ENCODE results near the gene DLX1.
"Not testable (repeated sequence)": the region's sequence is repeated elsewhere in the genome, so short reads cannot be mapped to it uniquely, and the experiment has no call there.

- TF ChIP-seq CTCF (IDR thresholded peaks at IDR 0.05); POLR2AphosphoS5 (IDR thresholded peaks at IDR 0.05; ENCODE audit: low read depth, low read length); SIN3A (IDR thresholded peaks at IDR 0.05; ENCODE audit: borderline replicate concordance, insufficient read depth, low read depth, low read length); REST (IDR thresholded peaks at IDR 0.05; ENCODE audit: insufficient read depth in 1 of 2, low read depth in 2 of 2, low read length in 1 of 2): not testable (repeated sequence)
Measured at GRCh38 chr2:172060118-172060517, 25.2 kb upstream of the DLX1 start.

All from Panc1 (cell line).